ENCODE data around the gene MTUS2.
"Not testable (repeated sequence)": the region's sequence is repeated elsewhere in the genome, so short reads cannot be mapped to it uniquely, and the experiment has no call there.

The MTUS2 gene

GRCh38 chr13:29384466-29384865 lies 564.3 kb downstream of the MTUS2 start:
- ChIA-PET CTCF (interaction anchor here (0.6 kb wide), 1 partner anchor 1805 kb away, joined by 3 read pairs; no protein-coding TSS in a partner anchor), POLR2A (no interaction called here)
- no peak for TF ChIP-seq PKNOX1 (IDR thresholded peaks at IDR 0.05)
- no peak for TF ChIP-seq FOXA1 (IDR thresholded peaks at IDR 0.05)
- TF ChIP-seq SP1 (IDR thresholded peaks at IDR 0.05) = no peak
- no peak for TF ChIP-seq HDGF (IDR thresholded peaks at IDR 0.05; ENCODE audit: borderline replicate concordance)
- no peak for TF ChIP-seq CTBP1 (IDR thresholded peaks at IDR 0.05; ENCODE audit: borderline replicate concordance)
- TF ChIP-seq BHLHE40 (IDR thresholded peaks at IDR 0.05; ENCODE audit: borderline replicate concordance) = no peak
- no peak for TF ChIP-seq ZNF384 (IDR thresholded peaks at IDR 0.05)
- DNase-seq (ENCODE audit: extremely low spot score) = no peak

GRCh38 chr13:29384871-29385270 lies 564.7 kb downstream of the MTUS2 start:
- ChIA-PET POLR2A (no interaction called here), CTCF (no interaction called here)
- TF ChIP-seq FOXA1 (IDR thresholded peaks at IDR 0.05) = no peak
- TF ChIP-seq HDGF (IDR thresholded peaks at IDR 0.05; ENCODE audit: borderline replicate concordance) = no peak
- no peak for TF ChIP-seq FOXM1 (IDR thresholded peaks at IDR 0.05; ENCODE audit: borderline replicate concordance)
- TF ChIP-seq ELF4 (IDR thresholded peaks at IDR 0.05) = no peak
- no peak for TF ChIP-seq ZNF384 (IDR thresholded peaks at IDR 0.05)
- no peak for TF ChIP-seq SP1 (IDR thresholded peaks at IDR 0.05)
- TF ChIP-seq FOXK2 (IDR thresholded peaks at IDR 0.05) = no peak
- no peak for TF ChIP-seq NFRKB (IDR thresholded peaks at IDR 0.05)
- no peak for TF ChIP-seq ARNT (IDR thresholded peaks at IDR 0.05)
- no peak for TF ChIP-seq PKNOX1 (IDR thresholded peaks at IDR 0.05)
- no peak for DNase-seq (ENCODE audit: extremely low spot score)

- no peak for TF ChIP-seq FOXK2 (IDR thresholded peaks at IDR 0.05)
- TF ChIP-seq ARNT (IDR thresholded peaks at IDR 0.05) = no peak
- TF ChIP-seq NFRKB (IDR thresholded peaks at IDR 0.05) = no peak
- TF ChIP-seq FOXM1 (IDR thresholded peaks at IDR 0.05; ENCODE audit: borderline replicate concordance) = no peak
- TF ChIP-seq ELF4 (IDR thresholded peaks at IDR 0.05) = no peak
- no peak for TF ChIP-seq CTBP1 (IDR thresholded peaks at IDR 0.05; ENCODE audit: borderline replicate concordance)
- TF ChIP-seq BHLHE40 (IDR thresholded peaks at IDR 0.05; ENCODE audit: borderline replicate concordance) = no peak
- no peak for TF ChIP-seq FOXA1 (IDR thresholded peaks at IDR 0.05)
- POLR2A ChIA-PET = no interaction called here
- no peak for DNase-seq (ENCODE audit: extremely low spot score)
- CTCF ChIA-PET = no interaction called here
Observed at GRCh38 chr13:29386246-29386645, 566.1 kb downstream of the MTUS2 start.

- CTCF ChIA-PET; DNase-seq (ENCODE audit: extremely low spot score); POLR2A ChIA-PET: not testable (repeated sequence)
Observed at GRCh38 chr13:29390598-29390997, 570.5 kb downstream of the MTUS2 start.

GRCh38 chr13:29396446-29396845 lies 576.3 kb downstream of the MTUS2 start:
- ChIA-PET CTCF (no interaction called here), POLR2A (no interaction called here)
- no peak for DNase-seq (ENCODE audit: extremely low spot score)
- no peak for TF ChIP-seq SUZ12 (IDR thresholded peaks at IDR 0.05)
- TF ChIP-seq LEF1 (IDR thresholded peaks at IDR 0.05; ENCODE audit: borderline replicate concordance) = no peak
- TF ChIP-seq NFRKB (IDR thresholded peaks at IDR 0.05) = no peak
- no peak for TF ChIP-seq TARDBP (IDR thresholded peaks at IDR 0.05)
- no peak for TF ChIP-seq FOXM1 (IDR thresholded peaks at IDR 0.05; ENCODE audit: borderline replicate concordance)
- TF ChIP-seq CTBP1 (IDR thresholded peaks at IDR 0.05; ENCODE audit: borderline replicate concordance) = no peak
- no peak for TF ChIP-seq BHLHE40 (IDR thresholded peaks at IDR 0.05; ENCODE audit: borderline replicate concordance)
- TF ChIP-seq ELF4 (IDR thresholded peaks at IDR 0.05) = no peak
- TF ChIP-seq FOXK2 (IDR thresholded peaks at IDR 0.05) = no peak
- TF ChIP-seq ZNF384 (IDR thresholded peaks at IDR 0.05) = no peak
- TF ChIP-seq L3MBTL2 (conservative IDR thresholded peaks at IDR 0.05) = no peak
- no peak for TF ChIP-seq ARNT (IDR thresholded peaks at IDR 0.05)
- TF ChIP-seq PKNOX1 (IDR thresholded peaks at IDR 0.05) = no peak
- TF ChIP-seq FOXA1 (IDR thresholded peaks at IDR 0.05) = no peak
- no peak for TF ChIP-seq HDGF (IDR thresholded peaks at IDR 0.05; ENCODE audit: borderline replicate concordance)
- no peak for TF ChIP-seq SP1 (IDR thresholded peaks at IDR 0.05)

- TF ChIP-seq PKNOX1 (IDR thresholded peaks at IDR 0.05) = no peak
- no peak for TF ChIP-seq ELF4 (IDR thresholded peaks at IDR 0.05)
- no peak for TF ChIP-seq TARDBP (IDR thresholded peaks at IDR 0.05)
- no peak for TF ChIP-seq ZNF384 (IDR thresholded peaks at IDR 0.05)
- TF ChIP-seq L3MBTL2 (conservative IDR thresholded peaks at IDR 0.05) = no peak
- TF ChIP-seq NFRKB (IDR thresholded peaks at IDR 0.05) = no peak
- no peak for TF ChIP-seq CTBP1 (IDR thresholded peaks at IDR 0.05; ENCODE audit: borderline replicate concordance)
- TF ChIP-seq BHLHE40 (IDR thresholded peaks at IDR 0.05; ENCODE audit: borderline replicate concordance) = no peak
- no peak for TF ChIP-seq ARNT (IDR thresholded peaks at IDR 0.05)
- no peak for TF ChIP-seq FOXM1 (IDR thresholded peaks at IDR 0.05; ENCODE audit: borderline replicate concordance)
- no peak for TF ChIP-seq FOXA1 (IDR thresholded peaks at IDR 0.05)
- no peak for TF ChIP-seq SUZ12 (IDR thresholded peaks at IDR 0.05)
- no peak for TF ChIP-seq LEF1 (IDR thresholded peaks at IDR 0.05; ENCODE audit: borderline replicate concordance)
- no peak for TF ChIP-seq SP1 (IDR thresholded peaks at IDR 0.05)
- TF ChIP-seq HDGF (IDR thresholded peaks at IDR 0.05; ENCODE audit: borderline replicate concordance) = no peak
- no peak for TF ChIP-seq FOXK2 (IDR thresholded peaks at IDR 0.05)
- POLR2A ChIA-PET = no interaction called here
- no peak for DNase-seq (ENCODE audit: extremely low spot score)
- CTCF ChIA-PET = no interaction called here
Observed at GRCh38 chr13:29397265-29397664, 577.1 kb downstream of the MTUS2 start.

All from HEK293T (cell line).